GM19324 (cell line): Measurements from ENCODE around the gene GPR84.

Experiments
- ATAC-seq: cut with Tn5 transposase; IDR thresholded peaks from one replicate; pipeline ENCODE4 v1.9.1; 2021; ENCODE audit warnings: mild to moderate bottlenecking, moderate library complexity; ENCODE audit not compliant: unreplicated experiment, low FRiP score

GPR84 gene

DNA sequence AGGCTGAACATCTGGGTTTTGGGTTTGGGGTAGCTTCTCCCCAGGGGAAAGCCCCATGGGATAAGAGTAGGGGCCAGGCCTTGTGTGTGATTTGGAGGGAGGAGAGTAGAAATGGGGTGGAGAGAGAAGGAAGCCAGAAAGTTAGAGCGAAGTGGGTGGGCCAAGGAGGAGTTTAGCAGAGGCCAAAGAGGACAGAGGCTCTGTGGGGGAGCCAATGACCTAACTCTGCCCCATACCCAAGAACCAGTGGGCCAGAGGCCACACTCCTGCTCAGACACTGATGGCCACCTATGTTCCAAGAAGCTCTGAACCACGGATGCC is 10.9 kb upstream of the GPR84 start:
- ATAC-seq, result no peak

DNA sequence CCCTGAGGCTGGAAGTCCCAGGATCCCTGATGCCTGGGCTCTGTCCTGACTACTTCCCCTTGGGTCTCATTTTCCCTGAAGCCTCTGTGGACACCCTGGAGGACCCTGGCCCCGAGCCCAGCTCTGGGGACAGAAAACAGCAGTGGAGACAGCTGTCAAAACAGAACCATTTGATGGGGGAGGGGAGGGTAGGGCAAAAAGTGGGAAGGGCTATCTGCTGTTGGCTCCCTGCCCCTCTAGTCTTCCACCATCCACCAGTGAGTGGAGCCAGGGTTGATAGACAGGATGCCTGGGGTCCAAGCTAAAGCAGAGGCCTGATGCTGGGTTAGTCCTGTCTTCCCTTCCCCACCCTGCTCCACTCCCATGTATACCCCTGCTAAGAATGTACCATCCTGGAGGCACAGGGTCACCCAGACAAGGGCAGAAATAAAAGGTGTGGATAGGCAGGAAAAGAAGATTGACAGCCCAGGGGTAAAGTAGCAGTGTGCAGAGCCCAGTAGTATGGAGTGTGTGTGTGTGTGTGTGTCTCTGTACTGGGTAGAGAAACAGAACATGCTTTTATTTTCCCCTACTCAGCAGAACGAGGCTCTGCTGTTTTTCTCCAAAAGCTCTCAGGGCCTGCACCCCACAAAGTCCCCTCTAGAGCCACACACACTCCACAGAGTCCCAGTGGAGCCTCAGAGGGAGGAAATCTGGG is 10.4 kb upstream of the GPR84 start:
- ATAC-seq, result no peak

DNA sequence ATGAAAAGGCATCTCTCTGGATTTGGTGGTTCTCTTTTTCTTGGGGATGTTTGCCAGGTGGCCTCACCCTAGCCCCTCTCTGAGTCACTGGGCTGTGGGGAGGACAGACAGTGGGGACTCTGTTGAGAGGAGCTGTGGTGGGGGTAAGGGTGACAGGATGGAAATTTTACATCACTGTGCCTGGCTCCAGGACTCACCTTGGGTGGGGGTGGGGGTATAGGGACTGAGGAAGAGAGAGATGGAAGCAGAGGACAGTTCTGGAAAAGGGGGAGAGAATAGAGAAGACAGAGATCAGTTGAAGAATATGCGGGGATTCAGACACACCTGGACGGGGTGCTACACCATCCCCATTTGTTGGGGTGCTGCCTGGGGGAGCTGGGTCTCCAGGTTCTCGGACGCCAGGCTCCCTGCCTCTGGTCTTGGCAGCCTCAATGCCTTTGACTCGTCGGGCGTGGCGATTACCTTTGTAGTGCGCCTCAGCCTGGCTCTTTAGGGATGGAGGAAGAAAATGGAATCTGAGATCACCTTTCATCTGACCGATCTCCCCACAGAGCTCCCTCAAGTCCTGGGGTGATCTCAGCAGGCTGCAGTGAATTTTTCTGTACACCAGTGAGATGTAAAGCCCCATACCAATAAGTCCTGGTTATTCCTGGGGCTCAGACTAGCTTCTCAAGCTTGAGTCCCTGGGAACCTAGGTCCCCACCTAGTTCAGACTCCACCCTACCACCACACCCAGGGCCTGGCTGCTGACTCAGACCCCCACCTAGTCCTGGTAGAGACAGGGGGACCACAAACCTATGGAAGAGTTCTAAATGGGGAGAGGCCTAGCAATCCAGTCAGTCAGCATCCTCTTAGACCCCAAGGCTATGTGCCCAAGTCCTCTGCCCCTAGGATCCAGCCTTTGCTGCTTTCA is 9.6 kb upstream of the GPR84 start:
- ATAC-seq, result no peak

DNA sequence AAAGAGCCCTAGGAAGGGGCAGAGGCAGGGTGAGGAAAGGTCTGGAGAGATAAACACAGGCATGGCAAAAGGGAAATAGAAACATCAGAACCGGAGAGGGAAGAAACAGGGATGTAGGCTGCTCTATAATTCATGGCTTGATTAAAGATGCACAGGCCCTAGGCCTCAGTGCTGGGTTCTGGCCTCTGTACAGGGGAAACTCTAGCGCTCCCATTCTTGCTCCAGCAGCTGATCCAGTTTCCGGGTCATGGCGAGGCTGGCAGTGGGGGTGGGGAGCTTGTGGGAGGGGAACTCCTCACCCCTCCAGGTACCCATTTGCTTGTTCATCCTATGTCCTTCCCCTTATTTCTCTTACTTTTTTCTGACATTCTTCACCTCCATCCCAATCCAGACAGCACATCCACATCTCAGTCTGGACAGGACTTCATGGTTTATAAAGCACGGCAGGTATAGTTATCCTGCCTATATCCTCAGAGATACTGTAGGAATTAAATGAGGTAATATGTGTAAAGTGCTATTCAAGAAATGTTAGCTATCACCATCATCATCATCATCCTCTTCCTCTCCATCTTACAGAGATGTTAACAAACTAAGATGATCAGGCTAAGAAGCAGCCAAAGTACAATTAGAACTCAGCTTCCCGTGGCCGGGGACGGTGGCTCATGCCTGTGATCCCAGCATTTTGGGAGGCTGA is 8.0 kb upstream of the GPR84 start:
- no peak for ATAC-seq

DNA sequence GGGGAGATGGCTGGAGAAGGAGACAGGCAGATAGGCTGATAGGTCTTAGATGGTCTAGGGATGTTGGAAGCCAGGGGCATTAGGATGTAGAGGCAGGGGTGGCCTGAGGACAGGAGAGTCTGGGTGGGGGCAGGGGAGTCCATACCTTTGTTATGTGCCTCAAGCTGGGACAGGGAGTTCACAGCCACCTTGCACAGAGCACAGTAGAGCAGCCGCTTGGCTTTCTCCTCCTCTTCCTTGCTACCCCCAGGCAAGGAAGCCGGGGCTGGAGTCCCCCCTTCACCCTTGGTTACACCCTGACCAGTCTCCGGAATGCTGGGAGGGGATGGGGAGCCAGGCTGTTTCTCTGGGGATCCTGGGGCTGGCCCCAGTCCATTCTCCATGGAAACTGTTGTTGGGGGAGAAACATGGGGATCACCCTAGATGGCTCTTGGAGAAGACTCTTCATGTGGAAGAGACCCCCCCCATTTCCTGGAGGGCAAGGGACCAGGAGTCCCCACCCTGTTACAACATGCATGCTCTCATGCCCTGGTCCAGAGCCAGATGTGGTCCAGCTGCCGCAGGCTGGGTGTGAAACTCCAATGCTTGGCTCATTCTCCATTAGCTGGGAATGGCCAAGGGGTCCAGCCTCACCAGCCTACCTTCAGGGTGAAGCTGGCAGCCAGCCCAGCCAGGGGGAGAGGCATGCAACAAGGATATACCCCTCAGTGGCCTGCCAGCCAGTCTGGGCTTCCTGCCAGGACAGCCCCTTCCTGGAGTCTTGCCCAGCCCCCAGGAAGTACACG is 7.2 kb upstream of the GPR84 start:
- no peak for ATAC-seq

DNA sequence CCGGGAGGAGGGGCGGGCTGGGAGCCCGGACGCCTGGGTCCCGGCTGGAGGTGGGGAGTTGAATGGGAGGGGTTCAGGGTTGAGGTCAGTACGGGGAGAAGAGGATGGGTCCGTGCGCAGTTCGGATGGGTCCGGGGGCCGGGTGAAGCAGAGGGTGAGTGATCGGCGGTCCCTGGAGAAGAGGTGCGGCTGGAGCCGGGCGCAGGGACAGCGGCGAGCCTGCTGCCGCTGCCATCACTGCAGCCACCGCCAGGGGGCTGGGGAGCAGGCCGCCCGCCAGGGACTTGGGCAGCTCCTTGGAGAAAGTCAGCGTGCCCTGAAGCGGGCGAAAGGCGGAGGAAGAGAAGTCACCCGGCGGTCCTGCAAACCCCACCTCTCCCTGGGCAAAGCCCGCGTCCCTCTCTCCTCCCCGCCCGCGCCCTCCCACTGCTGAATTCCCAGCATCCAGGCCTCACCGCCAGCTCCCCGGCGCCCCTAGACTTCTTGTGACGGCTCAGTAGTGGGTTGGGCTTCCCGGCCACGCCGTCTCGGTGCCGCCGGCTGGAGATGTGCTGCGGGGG is 6.0 kb upstream of the GPR84 start:
- no peak for ATAC-seq

DNA sequence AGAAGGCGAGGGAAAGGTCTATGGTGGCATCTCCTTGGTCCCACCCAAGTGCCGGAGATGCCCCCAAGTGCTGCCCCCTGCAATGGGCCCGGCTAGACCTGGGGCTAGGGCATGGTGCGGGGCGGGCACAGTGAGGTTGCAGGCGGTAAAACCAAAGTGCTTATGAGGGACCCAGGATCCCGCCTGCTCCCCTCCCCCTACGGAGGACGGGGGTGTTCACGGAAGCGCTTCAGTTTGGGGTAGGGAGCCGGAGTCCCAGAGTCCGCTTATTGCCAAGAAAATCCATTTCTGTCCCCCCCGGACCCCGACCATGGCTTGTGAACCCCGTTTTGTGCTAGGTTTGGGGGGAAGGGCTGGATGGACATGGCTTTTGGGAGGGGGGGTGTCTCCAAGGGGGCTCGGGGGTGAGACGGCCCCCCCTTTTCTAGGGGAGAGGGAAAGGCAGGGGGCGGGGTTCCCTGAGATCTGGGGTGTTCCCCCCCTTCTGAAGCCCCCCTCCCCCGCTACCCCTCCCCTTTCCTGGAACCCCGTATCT is 5.4 kb upstream of the GPR84 start:
- ATAC-seq, result no peak

DNA sequence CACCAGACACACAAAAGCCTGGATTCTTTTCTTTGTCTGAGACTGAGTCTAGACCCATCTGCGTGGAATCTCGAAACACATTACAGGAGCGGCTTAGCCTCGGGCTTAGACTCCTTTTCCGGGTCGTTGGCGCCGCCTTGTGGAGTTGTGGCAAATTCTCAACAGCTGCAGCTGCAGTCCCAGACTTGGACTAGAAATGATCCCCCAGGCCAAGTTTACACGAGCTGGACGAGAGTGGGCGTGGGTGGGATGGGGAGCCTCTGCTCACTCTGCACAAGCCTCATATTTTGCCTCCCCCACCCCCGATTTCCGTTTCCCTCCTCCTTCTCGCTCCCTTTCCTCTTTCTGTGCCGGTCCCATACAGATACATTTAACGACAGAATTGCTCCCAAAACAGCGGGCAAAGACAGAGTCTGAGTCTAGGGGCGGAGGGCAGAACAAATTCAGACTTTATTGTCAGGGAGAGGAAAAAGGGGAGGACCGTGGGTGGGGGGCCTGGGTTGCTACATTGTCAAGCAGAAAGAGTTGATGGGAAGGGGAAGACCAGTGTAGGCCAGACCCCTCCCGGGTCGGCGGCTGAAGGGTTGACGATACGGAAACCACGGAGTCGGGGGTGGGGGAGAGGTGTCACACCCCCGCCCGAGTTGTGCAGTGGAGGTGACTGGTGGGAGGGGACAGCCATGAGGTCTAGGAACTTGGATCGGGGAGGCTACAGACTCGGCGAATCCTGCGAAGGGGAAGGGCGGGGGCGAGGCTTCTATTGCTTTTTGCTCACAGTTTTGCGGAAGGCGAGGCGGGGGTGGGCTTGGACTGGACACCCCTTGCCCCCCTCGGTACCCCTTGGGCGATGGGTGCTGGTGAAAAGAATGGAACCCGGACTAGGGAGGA is 4.7 kb upstream of the GPR84 start:
- ATAC-seq, result peak; percentile 69

DNA sequence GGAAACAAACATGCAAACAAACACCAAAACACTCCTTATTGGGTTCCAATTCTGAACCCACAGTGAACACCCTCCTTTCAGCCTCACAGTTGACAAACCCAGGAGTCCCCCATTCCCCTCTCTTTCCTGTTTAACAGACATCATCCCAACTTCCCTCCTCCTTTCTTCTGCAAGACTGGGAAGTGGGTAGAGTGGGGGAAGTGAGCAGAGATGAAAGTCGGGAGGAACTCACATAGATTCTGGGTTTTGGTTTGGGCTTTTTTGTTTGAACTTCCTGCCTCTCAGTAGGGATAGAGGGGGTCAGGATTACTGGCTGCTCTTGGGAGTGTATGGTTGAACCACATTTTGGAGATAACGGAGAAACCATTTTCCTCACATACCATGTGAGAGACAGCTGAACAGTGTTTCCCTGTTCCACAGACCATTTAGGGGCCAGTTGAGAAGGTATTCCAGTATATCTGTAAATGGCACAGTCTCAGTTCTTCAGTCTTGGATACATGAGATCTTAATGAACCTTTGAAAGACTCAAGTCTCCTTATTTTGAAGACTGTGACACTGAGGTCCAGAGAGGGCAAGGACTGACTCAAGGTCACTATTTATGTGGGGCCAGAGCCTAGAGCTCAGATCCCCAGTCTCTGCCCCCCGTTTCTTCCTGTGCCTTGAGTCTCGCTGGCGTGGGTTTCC is 3.9 kb upstream of the GPR84 start:
- no peak for ATAC-seq

DNA sequence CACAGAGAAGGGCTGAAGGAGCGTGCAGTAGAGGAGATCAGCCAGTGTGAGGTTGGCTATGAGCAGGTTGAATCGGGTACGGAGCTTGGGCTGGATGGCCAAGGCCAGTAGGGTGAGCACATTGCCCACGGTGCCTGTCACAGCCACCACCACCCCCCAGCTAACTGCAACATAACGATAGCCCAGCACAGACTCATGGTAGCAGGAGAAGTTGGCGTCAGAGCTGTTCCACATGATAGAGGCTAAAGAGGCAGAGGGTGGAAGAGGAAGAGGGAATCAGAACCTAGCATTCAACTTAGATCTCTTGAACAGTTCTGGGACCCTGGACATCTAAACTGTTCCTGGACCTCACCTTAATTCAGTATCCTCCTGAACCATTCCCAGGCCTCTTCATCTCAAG is 668 bp downstream of the GPR84 start:
- no peak for ATAC-seq

DNA sequence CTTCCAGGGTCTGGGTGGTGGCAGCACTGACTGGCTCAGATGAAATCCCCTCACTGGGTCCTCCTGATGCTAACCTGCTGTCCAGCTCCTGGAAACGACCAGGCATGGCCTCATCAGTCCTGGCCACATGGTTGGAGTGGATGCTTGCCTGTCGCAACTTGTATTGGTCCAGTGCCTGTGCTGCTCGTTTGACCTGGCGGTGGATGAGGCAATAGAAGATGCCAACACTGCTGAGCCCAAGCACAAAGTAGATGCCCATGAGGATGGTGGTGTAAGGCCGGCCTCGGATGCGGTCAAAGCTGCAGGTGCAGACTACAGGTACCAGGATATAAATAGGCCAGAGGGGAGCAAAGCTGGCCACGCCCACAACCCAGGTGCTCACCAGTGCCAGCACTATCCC is 1.2 kb downstream of the GPR84 start:
- ATAC-seq, result no peak

DNA sequence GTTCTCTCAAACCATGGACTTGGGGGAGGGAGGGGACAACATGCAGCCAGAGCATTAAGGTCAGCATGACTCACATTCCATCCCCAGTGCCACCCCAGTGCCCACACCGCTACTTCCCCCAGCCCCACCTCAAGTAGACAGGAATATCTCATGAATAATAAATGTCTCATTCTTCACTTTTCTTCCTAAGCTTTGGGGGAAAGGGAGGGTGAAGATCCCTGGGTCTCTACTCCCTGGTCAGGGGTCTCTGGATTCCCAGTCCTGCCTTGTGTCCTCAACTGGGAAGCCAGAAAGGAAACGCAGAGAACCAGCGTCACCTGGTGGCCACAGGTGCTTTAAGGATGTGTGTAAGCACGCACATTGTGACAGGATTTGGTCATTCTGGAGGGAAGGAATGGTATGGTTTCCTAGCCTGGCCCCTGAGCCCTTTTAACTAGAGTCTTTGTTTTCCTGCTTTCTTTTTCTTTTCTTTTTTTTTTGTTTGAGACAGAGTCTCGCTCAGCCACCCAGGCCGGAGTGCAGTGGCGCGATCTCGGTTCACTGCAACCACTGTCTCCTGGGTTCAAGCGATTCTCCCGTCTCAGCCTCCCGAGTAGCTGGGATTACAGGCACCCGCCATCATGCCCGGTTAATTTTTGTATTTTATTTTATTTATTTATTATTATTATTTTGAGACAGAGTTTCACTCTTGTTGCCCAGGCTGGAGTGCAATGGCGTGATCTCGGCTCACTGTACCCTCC is 3.4 kb downstream of the GPR84 start:
- no peak for ATAC-seq

DNA sequence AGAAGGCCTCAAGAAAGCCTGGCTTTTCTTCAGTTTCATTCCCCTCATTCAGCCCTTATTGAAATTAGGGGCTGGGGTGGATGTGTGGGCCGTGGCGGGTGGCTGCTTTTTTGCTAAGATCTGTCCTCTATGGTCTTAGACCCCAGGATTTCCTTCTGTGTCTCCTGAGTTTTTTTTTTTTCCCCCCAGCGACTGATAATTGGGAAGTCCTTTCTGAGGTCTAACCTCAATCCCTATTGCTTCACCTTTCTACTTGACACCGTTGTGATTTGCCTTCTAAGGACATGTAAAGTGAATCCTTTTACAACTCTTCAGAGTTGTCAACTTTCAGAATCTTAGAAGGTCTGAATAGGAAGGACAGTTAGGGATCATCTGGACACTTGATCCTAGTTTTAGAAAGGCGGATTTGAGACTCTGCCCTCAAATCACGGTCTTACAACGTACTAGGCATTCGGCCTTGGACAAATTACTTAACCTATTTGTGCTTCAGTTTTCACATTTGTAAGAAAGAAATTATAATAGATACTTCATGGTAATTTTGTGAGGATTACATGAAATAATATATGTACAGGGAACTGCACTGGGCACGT is 4.4 kb downstream of the GPR84 start:
- no peak for ATAC-seq

DNA sequence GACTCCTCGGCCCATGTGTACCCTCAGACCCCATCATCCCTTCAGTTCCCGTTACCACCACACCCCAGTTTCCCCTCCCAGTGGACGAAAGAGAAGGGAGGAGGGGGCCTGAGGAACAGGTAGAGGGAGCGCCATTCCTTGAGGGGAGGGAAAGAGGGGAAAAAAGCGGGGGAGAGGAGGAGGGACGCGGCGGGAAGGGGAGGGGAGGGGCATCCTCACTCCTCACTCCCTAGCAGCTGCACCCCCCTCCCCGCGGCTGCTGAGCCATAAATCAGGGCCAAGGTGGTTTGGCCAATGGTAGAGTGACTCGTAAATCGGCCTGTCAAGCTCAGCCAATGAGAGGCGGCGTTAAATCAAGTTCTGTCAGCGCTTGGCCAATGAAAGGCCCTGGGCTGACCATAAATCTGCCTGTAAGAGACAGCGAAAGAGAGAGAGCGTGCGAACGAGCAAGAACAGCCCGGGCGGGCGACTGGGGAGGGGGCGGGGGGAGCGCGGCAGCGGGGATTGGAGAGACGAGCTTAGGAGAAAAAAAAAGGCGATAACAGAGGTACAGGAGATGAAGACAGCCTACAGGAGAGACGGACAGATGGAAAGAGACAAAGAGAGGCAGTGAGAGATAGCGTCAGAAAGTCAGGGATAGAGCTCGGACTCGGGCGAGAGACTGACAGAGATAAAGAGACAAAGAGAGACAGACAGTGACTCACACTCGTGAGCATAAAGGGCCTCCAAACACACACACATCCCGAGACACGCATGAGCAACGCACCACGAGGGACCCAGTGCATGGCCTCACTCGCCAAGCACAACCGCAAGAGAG is 5.1 kb downstream of the GPR84 start:
- peak; percentile 99 for ATAC-seq

DNA sequence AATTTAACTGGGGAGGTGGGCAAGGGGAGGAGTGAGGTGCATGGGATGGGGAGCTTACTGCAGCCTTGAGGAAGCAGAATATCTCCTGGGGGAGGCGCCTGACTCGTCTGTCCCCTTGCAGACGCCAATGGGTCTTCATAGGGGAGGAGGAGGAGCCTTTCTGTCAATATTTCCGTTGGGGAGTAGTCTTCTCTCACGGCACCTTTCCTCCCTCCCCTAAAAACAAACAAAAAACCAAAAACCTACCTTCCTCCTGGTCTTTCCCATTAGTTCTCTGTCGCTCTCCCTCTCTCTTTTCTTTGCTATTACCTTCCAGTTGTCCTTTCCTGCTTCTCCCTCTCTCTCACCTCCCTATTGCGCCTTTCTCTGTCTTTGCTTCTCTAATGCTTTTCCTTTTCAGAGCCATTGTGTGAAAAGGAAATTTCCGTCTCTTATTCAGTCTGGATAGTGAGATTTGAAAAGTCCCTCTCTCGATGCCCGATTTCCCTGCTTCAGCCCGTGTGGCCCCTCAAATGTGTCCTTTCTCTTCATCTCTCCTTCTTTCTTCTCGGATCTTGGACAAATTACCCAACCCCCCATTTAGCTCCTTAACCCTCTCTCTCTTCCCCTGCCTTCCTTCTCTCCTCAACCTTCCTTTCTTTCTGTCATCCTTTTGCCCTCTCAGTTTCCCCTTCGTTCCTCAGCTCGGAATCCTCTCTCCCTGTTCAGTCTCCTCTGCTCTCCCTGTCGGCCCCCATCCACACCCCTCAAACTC is 5.9 kb downstream of the GPR84 start:
- no peak for ATAC-seq
